ENCODE data around the gene MUSTN1.

DNA sequence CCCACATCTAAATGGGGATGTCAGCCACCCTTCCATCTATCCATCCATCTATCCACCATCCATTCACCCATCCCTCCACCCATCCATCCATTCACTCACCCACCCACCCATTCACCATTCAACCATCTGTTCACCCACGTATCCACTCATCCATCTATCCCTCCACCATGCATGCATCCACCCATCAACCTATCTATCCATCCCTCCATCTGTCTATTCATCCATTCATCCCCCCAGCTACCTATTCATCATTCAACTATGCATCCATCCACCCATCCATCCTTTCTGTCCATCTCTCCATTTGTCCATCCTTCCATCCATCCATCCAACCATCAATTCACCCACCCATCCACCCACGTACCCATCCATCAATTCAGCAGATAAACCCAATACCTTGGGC, 25.7 kb downstream of the MUSTN1 start:
- TF ChIP-seq, protein P1, sequence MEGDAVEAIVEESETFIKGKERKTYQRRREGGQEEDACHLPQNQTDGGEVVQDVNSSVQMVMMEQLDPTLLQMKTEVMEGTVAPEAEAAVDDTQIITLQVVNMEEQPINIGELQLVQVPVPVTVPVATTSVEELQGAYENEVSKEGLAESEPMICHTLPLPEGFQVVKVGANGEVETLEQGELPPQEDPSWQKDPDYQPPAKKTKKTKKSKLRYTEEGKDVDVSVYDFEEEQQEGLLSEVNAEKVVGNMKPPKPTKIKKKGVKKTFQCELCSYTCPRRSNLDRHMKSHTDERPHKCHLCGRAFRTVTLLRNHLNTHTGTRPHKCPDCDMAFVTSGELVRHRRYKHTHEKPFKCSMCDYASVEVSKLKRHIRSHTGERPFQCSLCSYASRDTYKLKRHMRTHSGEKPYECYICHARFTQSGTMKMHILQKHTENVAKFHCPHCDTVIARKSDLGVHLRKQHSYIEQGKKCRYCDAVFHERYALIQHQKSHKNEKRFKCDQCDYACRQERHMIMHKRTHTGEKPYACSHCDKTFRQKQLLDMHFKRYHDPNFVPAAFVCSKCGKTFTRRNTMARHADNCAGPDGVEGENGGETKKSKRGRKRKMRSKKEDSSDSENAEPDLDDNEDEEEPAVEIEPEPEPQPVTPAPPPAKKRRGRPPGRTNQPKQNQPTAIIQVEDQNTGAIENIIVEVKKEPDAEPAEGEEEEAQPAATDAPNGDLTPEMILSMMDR (IDR thresholded peaks at IDR 0.05): no peak
- TF ChIP-seq POLR2A (IDR thresholded peaks at IDR 0.05): no peak
- no peak for TF ChIP-seq EP300 (IDR thresholded peaks at IDR 0.05)

Measured in sigmoid colon (tissue), 4 donors.